Fibroblast of mammary gland (primary cell): ENCODE measurements around the gene RIN2.

Experiments
- DNase-seq: peaks from one replicate; pipeline ENCODE4 v3.0.0-alpha.2; 2010; ENCODE audit warnings: low read depth
- H3K4me3 ChIP-seq: 2 replicates; pipeline ENCODE4 v1.5.1; 2011; ENCODE audit warnings: low read depth, mild to moderate bottlenecking, low read length, moderate library complexity; ENCODE audit not compliant: control insufficient read depth
- TF ChIP-seq, protein P1 (sequence below): conservative IDR thresholded peaks from 2 replicates; pipeline ENCODE4 v1.5.1; 2011; ENCODE audit warnings: low read depth, low read length, inconsistent platforms; ENCODE audit not compliant: control insufficient read depth, insufficient read depth

RIN2 gene

DNA sequence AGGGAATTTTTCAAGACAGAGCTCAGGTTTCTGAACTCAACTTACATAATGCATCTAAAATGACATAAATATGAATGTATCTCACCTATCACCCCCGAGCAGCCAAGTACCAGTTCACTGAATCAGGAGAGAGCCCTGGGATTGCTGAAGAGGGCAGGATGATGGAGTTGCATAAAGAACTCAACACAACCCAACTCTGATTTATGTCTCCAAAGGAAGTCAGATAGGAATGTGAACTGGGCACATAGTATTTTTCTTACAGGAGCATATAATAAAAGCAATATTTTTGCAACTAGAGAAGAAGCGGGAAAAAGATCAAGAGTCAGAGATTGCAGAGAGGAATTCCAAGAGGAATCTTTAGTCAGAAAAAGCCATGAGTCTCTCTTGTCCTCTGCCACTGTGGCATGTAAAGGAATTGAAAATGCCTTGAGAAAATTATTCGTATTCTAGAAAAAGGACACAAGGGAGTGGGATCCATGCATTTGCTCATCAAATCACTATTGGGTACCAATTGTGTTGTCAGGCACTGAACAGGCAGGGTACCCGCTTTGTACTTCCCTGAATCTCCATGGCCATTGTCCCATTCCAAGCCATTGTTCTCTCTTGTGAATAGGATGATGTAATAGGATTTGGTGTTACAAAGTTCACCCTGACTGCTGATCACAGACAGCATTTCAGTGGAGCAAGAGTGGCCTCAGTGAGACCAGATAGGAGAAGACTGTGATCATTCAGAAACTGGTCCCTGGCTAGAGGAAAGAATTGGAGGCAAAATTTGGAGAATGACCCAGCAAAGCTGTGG is 16.3 kb downstream of the RIN2 start:
- H3K4me3 ChIP-seq, result no peak overlapping the region
- DNase-seq, result no peak
- TF ChIP-seq, protein P1, sequence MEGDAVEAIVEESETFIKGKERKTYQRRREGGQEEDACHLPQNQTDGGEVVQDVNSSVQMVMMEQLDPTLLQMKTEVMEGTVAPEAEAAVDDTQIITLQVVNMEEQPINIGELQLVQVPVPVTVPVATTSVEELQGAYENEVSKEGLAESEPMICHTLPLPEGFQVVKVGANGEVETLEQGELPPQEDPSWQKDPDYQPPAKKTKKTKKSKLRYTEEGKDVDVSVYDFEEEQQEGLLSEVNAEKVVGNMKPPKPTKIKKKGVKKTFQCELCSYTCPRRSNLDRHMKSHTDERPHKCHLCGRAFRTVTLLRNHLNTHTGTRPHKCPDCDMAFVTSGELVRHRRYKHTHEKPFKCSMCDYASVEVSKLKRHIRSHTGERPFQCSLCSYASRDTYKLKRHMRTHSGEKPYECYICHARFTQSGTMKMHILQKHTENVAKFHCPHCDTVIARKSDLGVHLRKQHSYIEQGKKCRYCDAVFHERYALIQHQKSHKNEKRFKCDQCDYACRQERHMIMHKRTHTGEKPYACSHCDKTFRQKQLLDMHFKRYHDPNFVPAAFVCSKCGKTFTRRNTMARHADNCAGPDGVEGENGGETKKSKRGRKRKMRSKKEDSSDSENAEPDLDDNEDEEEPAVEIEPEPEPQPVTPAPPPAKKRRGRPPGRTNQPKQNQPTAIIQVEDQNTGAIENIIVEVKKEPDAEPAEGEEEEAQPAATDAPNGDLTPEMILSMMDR, result no peak

DNA sequence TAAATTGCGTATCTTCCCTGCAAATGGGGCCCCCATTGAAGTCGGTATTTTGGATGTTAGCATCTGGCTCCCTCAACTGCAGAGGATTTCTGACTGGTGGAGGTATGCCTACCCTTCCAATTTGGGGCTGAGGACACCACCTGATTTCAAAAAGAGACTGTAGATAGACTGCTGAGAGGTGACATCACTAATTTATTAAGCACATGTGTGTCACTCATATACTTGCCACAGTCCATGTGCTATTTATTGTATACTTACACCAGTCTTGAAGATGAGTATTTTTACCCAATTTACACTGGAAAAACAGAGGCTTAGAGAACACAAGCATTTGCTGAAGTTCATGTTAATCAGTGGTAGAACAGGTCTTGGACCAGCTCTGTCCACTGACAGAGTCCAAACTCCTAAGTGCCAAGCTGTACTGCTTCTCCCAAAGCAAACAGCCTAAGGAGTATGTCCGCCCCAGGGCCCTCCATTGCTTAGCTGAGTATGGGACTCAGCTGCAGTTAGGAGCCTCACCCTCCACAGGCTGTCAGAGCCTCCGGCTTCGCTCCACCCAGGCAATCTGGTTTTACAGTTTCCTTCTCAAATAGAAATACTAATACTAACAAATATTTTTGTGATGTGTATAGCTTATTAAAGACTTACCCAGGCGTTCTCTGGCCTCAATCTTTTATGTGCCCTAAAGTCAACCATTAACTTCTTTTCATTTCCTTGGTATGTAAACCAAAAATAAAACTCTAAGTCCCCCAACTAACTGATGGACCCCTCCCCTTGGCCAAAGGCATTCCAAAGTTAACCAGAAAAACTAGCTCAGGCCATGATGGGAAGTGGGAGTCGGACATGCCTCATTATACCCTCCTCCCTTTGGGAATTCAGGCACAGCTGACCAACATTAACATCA is 17.5 kb downstream of the RIN2 start:
- no peak overlapping the region for H3K4me3 ChIP-seq
- TF ChIP-seq, protein P1, result no peak
- DNase-seq, result no peak

DNA sequence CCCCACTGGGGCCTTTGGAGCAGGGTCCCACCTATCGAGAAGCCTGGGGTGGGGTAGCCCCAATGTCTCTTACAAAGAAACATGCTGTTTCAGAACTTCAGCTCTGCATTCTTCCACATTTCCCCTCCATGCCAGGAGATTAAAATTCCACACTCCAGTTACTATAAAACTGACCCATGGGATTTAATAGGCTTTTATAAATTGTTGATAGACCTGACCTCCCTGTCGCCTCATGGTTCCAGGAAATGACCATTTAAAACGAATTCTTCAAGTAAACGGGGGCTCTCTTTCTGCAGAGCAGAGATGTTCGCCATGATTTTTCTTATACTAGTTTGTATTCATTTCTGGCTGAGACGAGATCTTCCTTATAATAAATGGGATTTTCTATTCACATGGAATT is 19.3 kb downstream of the RIN2 start:
- DNase-seq, result no peak
- H3K4me3 ChIP-seq, result no peak overlapping the region
- TF ChIP-seq, protein P1, result no peak

DNA sequence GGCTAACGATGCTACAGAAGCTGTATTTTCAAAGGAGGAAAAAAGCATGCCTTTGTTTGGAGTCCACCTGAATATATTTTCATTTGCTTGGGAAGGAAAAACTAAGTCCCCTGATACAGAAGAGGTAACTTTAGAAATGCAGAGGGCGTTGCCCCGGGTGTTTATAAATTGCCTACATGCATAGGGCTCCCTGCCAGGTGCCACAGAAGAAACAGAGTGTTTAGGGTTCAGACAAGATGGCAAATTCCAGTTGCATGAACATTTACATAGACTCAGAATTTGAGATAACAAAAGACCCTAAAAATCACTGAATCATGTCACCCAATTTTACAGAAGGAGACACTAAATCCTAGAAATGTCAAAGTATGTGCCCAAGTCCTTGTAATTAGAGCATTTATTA is 19.9 kb downstream of the RIN2 start:
- no peak for DNase-seq
- no peak overlapping the region for H3K4me3 ChIP-seq
- TF ChIP-seq, protein P1, result no peak

DNA sequence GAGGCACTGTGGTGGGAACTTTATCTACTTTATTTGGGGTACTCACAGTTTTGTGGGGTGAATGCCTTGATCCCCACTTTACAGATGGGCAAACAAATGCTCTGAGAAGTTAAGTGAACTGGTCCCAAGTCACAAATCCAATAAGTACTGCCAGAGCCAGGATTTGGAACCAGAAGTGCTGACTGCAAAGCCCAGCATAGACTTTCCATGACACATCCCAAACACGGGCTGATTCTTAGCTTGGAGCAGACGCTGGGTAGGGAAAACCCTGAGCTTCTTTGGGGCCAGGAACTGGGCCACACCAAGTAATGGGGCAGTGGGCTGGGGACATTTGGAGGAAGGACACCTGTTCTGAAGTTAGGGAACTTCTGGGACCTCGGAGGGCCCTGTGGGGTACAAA is 20.3 kb downstream of the RIN2 start:
- TF ChIP-seq, protein P1, result no peak
- no peak overlapping the region for H3K4me3 ChIP-seq
- DNase-seq, result no peak

DNA sequence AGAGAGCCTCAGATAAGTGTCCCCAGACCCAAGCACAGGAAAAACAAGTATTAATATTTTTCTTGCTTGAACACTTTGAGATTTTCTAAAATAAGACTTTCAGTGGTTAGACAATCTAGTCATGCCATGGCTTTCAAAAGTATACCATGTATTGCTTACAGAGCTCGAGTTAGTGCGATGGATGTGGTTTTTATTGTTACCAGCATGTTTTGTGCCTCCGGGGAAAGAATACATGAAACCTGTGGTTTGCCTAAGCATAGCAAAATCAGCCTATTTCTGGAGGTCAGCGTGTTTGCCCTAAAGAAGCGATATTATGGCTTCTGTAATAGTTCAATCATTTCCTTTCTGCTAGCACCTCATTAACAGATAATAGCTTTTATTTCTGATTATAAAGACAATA is 21.6 kb downstream of the RIN2 start:
- no peak for DNase-seq
- no peak overlapping the region for H3K4me3 ChIP-seq
- TF ChIP-seq, protein P1, result no peak
